ENCODE results near the gene GALNT10. TPM values are rescaled to one million over a fixed set of nuclear protein-coding genes. Genes with fewer than 3 reads are reported as not detected.

Gene GALNT10
- total and polyA plus RNA-seq, 2 donors from 2014 or later, result 13.0 to 44.3 TPM

DNA sequence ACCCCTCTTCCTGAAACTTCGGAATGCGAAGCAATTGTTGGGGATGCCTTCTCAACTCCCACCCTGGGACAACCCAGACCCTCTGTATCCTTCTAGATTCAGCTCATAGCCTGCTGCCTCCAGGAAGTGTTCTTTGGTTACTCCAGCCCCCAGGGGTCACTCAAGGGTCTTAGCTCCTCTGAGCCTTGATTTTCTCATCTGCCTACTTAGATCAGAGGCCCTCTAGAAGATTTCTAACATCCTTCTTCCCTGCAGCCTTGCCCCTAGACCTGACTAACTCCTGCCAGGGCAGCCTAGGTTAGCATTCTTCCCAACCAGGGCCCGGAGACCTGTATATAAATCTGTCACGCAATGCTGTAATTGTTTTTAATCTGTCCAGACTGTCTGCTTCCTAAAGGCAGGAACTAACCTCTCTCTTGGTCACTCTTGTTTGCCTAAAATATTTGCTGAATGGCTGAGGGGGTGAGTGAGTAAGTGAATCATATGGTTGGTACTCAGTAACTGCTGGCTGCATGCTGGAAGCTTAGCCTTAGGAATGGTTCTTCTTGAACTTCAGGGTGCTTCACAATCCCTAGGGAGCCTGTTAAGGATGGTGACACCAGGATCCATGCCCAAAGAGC is 8.2 kb downstream of the GALNT10 start:
- FAIRE-seq (no peak), DNase-seq (no peak)
- Histone ChIP-seq H3K4me1 (ENCODE audit: control insufficient read depth in 2 of 3, insufficient read depth in 2 of 3, low read depth in 1 of 3, low read length in 3 of 3) (no peaks in the 10 kb centered on the region), H3K36me3 (ENCODE audit: control insufficient read depth in 2 of 3, insufficient read depth in 3 of 3, low read length in 3 of 3) (no peaks in the 10 kb centered on the region), H3K9ac (ENCODE audit: low read length in 3 of 3) (no peak overlapping the region), H3K9me3 (ENCODE audit: control insufficient read depth in 2 of 3, insufficient read depth in 1 of 3, low read length in 3 of 3) (no peaks in the 10 kb centered on the region), H3K27ac (ENCODE audit: low read depth in 2 of 2, low read length in 2 of 2) (no peak overlapping the region), H3K4me3 (ENCODE audit: low read length in 3 of 3) (no peak overlapping the region), H3K27me3 (ENCODE audit: control insufficient read depth, insufficient read depth, low read length) (no peaks in the 10 kb centered on the region)
- TF ChIP-seq, protein P1, sequence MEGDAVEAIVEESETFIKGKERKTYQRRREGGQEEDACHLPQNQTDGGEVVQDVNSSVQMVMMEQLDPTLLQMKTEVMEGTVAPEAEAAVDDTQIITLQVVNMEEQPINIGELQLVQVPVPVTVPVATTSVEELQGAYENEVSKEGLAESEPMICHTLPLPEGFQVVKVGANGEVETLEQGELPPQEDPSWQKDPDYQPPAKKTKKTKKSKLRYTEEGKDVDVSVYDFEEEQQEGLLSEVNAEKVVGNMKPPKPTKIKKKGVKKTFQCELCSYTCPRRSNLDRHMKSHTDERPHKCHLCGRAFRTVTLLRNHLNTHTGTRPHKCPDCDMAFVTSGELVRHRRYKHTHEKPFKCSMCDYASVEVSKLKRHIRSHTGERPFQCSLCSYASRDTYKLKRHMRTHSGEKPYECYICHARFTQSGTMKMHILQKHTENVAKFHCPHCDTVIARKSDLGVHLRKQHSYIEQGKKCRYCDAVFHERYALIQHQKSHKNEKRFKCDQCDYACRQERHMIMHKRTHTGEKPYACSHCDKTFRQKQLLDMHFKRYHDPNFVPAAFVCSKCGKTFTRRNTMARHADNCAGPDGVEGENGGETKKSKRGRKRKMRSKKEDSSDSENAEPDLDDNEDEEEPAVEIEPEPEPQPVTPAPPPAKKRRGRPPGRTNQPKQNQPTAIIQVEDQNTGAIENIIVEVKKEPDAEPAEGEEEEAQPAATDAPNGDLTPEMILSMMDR (IDR thresholded peaks at IDR 0.05; ENCODE audit: borderline replicate concordance, extremely low read depth, insufficient read depth), result no peak
- intact Hi-C loops (cut with DNase I), result no loop called here

DNA sequence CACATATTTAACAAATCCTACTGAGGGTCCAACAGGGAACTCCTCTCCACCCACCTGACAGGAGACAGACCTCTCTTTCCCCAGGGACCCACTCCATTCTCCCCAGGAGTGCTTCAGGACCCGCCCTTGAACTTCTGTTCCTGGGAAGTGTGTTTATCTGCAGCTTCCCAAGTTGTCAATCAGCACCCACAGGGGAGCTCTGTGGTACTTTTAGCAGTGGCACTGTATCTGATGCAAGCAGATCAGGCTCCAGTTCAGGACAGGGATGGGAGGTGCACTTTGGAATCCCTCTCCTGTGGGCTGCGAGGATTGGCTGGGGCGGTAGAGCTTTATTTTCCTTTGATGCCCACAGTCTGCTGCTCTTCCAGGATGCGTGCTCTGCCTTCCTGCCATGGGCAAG is 8.7 kb downstream of the GALNT10 start:
- Histone ChIP-seq H3K9ac (ENCODE audit: low read length in 3 of 3) (no peak overlapping the region), H3K27me3 (ENCODE audit: control insufficient read depth, insufficient read depth, low read length) (no peaks in the 10 kb centered on the region), H3K36me3 (ENCODE audit: control insufficient read depth in 2 of 3, insufficient read depth in 3 of 3, low read length in 3 of 3) (no peaks in the 10 kb centered on the region), H3K4me1 (ENCODE audit: control insufficient read depth in 2 of 3, insufficient read depth in 2 of 3, low read depth in 1 of 3, low read length in 3 of 3) (no peaks in the 10 kb centered on the region), H3K4me3 (ENCODE audit: low read length in 3 of 3) (no peak overlapping the region), H3K9me3 (ENCODE audit: control insufficient read depth in 2 of 3, insufficient read depth in 1 of 3, low read length in 3 of 3) (no peaks in the 10 kb centered on the region), H3K27ac (ENCODE audit: low read depth in 2 of 2, low read length in 2 of 2) (no peak overlapping the region)
- FAIRE-seq (no peak), DNase-seq (no peak)
- TF ChIP-seq, protein P1 (IDR thresholded peaks at IDR 0.05; ENCODE audit: borderline replicate concordance, extremely low read depth, insufficient read depth), result no peak
- intact Hi-C loops (cut with DNase I), result no loop called here

DNA sequence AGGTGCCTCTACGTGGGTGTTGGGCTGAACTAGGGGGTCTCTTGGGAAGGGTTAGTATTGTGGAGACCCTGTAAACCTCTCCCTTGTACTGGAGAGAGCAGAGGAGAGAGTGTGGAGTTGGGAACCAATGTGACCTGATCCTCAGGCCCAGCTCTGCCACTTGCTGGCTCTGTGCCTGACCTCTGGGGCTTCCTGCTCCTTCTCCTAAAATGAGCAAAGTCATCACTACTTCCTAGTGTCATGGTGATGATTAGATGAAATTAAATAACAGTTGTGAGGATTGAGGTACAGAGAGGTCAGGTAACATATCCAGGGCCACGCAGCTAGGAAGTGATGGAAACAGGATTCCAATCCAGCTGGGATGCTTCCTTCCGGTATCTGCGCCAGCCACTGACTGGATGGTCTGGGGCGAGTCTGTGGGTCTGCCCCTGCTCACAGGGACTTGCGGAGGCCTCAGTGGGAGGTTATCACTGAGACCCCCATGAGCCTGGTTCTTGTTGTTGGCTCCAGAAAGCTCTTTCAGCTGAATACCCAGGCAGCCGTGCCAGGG is 9.2 kb downstream of the GALNT10 start:
- no peaks in the 10 kb centered on the region for H3K36me3 ChIP-seq (ENCODE audit: control insufficient read depth in 2 of 3, insufficient read depth in 3 of 3, low read length in 3 of 3)
- FAIRE-seq, result no peak
- H3K9me3 ChIP-seq (ENCODE audit: control insufficient read depth in 2 of 3, insufficient read depth in 1 of 3, low read length in 3 of 3), result no peaks in the 10 kb centered on the region
- H3K27me3 ChIP-seq (ENCODE audit: control insufficient read depth, insufficient read depth, low read length), result no peaks in the 10 kb centered on the region
- DNase-seq, result no peak
- intact Hi-C loops (cut with DNase I), result no loop called here
- TF ChIP-seq, protein P1 (IDR thresholded peaks at IDR 0.05; ENCODE audit: borderline replicate concordance, extremely low read depth, insufficient read depth), result no peak
- H3K4me1 ChIP-seq (ENCODE audit: control insufficient read depth in 2 of 3, insufficient read depth in 2 of 3, low read depth in 1 of 3, low read length in 3 of 3), result no peaks in the 10 kb centered on the region
- no peak overlapping the region for H3K9ac ChIP-seq (ENCODE audit: low read length in 3 of 3)
- H3K4me3 ChIP-seq (ENCODE audit: low read length in 3 of 3), result no peak overlapping the region
- H3K27ac ChIP-seq (ENCODE audit: low read depth in 2 of 2, low read length in 2 of 2), result no peak overlapping the region
